GM18867 (cell line): ENCODE measurements around the gene HIGD2A.

ENCODE experiments used
- ATAC-seq: cut with Tn5 transposase; IDR thresholded peaks from one replicate; pipeline ENCODE4 v1.9.1; 2021; ENCODE audit warnings: mild to moderate bottlenecking, moderate library complexity; ENCODE audit not compliant: unreplicated experiment

HIGD2A gene, protein sequence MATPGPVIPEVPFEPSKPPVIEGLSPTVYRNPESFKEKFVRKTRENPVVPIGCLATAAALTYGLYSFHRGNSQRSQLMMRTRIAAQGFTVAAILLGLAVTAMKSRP

DNA sequence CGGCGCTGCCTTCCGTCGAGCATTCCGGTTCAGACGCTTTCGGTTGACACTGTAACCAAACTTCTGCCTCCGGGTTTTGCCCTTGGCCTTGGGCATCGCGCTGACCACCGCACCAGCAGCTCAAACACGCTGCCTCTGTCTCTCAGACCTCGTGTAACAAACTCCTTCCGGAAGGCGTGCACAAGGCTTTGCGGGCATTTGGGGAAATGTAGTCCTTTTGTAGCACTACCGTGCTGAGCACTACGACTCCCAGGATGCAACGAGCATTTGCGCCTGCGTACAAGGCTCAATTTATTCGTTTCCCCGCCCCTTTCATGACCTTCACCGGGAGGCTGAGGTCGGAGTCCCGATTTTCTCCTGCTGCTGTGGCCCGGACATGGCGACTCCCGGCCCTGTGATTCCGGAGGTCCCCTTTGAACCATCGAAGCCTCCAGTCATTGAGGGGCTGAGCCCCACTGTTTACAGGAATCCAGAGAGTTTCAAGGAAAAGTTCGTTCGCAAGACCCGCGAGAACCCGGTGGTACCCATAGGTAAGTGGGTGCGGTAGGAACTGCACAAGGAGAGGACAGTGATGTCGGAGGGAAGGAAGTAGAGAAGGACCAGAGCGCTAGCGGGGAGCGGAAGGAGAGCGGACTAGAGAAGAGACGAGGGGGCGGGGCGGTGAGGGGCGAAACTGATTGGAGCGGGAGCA lies at the start of gene HIGD2A, which contains the start of gene NOP16:
Gene HIGD2A, plus strand, starts transcription at position 308 of the 691 bp plus-strand sequence. Its CDS starts 69 bp downstream, at position 377.
Gene NOP16, minus strand, starts transcription at position 155 of the 691 bp plus-strand sequence. Its CDS starts 59 bp downstream, at position 96.
- ATAC-seq: peak; percentile 90

DNA sequence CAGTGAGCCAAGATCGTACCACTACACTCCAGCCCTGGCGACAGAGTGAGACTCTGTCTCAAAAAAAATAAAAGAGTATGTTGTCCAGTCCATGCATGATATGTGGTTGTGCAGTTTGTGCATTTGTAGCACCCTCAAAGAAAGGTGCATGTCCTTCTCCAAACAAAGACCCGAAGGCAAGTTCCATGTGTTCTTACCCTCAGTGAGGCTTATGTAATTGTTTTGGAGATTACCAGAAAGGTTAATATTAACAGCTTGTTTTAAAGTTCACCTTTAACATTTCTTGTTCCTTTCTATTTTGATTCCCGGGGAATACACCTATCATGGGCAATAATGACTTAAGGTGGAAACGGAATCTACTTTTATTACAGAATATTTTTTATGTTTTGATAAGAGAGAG lies 49.2 kb upstream of the HIGD2A start:
- ATAC-seq: no peak

GRCh38 chr5:176341325-176342157 lies 47.0 kb upstream of the HIGD2A start:
- ATAC-seq: no peak

- ATAC-seq: no peak
Observed at GRCh38 chr5:176342158-176342483, 46.4 kb upstream of the HIGD2A start.

- no peak for ATAC-seq
Observed at GRCh38 chr5:176342766-176343458, 45.6 kb upstream of the HIGD2A start.

- ATAC-seq: no peak
Observed at GRCh38 chr5:176350416-176350815, 38.1 kb upstream of the HIGD2A start.

GRCh38 chr5:176352116-176352878 lies 36.3 kb upstream of the HIGD2A start:
- no peak for ATAC-seq

- ATAC-seq: no peak
Observed at GRCh38 chr5:176353533-176353932, 35.0 kb upstream of the HIGD2A start.

- ATAC-seq: no peak
Observed at GRCh38 chr5:176355400-176356178, 33.0 kb upstream of the HIGD2A start.

GRCh38 chr5:176356179-176356566 lies 32.4 kb upstream of the HIGD2A start:
- no peak for ATAC-seq

GRCh38 chr5:176359658-176360057 lies 28.9 kb upstream of the HIGD2A start:
- ATAC-seq: no peak

DNA sequence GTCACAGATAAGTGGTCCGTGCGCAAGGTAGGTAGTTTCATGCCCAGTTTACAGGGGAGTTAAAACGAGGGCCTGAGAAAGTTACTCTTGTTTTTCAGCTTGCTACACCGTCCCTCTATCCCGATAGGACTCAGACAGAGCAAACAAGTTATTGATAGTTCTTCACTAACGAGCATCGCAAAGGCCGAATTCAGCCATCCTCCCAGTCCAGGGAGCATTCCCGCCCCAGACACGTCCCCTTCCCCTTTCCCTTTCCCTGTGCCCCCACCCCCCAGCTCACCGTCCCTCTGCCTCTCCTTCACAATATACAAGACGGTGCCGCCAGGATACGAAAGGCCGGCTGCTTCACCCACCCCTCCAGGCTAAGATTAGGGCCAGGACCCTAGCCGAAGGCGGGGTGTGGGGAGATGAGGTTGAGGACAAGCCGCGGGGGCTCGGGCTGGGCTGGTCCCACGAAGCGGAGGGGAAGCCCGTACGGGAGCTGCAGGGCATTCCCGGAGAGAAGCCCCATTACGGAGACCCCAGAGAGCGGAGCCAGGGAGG lies 27.6 kb upstream of the HIGD2A start:
- no peak for ATAC-seq

- ATAC-seq: peak; percentile 90
Observed at GRCh38 chr5:176361437-176362232, 26.9 kb upstream of the HIGD2A start, which contains the start of gene KIAA1191. Gene KIAA1191, minus strand, starts transcription at chr5:176361764. Its CDS starts 2,256 bp downstream, at chr5:176359508.

DNA sequence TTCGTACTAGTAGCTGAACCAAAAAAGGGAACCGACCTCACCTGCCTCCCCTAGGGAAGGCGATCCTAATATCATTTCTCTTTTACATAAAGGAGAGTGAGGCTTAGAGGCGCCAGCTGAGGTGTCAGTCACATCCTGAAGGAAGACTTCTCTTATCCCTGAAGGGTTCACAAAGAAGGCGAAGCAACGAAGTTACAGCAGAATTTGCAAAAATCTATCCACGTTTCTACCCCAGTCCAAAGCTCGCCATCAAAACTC lies 26.4 kb upstream of the HIGD2A start:
- ATAC-seq: peak; percentile 0

DNA sequence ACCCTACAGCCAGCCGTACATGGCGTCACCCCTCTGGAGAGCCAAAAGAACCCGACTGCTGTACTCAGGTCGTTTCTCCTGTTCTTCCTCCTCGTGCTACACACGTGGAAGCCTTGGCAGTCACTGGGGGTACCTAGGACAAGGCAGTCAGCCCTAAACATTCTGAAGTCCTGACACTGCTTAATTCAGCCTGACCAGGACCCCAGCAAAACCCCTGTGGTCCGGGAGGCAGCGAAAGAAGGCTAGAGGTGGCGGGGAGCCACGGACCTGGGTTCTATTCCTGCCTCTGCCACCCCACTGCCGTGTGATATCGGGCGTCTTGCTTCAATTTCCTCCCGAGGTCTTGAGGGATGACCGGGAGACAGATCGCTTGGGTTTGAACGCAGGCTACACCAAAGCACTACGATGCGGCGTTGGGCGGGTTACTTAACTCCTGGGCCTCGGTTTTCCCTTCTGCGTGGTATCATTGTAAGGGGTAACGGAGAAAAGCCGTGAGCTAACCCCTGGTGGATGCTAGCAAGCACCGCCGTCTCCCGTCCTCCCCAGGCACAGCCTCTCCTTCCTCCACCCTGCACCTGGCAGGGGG lies 23.7 kb upstream of the HIGD2A start:
- no peak for ATAC-seq

DNA sequence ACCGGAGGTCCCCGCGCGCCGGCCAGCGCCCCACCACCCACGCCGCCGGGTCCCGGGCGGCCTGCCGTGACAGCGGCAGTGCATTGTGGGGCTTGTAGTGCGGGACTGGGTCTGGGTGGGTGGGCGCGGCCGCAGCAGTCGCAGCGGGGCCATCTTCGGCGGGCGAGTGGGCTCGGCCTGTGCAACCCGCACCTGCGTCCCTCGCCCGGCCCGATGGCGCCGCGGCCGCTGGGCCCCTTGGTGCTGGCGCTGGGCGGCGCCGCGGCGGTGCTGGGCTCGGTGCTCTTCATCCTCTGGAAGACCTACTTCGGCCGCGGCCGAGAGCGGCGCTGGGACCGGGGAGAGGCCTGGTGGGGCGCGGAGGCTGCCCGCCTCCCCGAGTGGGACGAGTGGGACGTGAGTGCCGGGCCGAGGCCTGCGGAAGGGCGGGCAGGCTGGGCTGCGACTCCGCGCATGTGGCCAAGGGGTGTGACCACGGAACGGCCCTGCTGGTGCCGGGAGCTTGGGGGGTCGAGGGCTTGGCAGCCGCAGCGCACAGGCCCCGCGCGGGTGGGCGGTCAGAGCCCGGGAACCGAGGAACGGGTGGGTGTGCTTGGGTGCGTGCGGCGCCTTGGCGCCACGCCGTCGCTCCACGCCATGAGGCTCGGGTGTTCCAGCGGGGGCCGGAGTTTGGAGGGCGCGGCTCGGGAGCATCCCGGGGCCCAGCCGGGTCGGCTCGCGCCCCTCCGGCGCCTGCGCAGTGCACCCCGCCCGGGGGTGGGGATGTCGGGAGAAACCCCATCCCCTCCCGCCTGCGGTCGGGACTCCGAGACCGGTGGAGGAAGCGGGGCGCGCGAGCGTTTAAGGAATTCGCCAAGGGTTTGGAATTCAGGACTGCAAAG lies 23.0 kb upstream of the HIGD2A start, which contains the start of gene ARL10:
Gene ARL10, plus strand, starts transcription at position 137 of the 881 bp plus-strand sequence. Its CDS starts 77 bp downstream, at position 214.
- ATAC-seq: peak; percentile 31

GRCh38 chr5:176366232-176366894 lies 22.2 kb upstream of the HIGD2A start:
- ATAC-seq: no peak
